ENCODE results near the gene OR6S1.

OR6S1 gene

DNA sequence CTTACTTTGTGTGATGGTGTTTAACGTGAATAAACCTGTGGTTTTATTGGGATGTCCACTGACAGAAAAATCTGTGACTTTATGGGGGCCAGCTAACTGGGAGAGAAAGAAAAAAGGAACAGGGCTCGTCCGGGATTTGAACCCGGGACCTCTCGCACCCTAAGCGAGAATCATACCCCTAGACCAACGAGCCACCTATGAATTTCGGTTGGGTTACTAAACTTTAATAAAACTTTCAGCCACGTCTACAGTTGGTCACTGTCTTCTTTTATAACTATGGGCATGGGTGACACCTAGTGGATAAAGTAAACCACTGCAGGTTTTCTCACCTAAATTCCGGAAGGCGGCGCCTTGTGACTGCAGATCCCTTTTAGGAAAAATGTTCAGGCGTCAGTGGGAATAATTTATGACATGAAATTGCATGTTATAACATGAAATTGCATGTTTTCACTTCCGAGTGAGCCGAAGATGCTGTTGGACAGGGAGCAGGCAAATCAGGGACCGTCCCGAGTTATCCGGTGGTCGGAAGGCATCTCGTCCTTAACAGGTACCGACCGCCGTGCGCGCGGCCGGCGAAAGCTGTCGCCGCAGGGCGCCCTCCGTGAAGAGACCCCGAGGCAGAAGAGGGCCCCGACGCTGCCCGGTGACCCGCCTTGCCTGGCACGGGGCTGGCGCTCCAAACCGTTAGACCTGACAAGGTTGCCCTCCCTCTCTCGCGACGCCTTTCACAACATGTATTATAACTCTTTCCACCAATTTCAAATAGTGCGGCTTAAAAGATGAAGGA, 32.1 kb downstream of the OR6S1 start (continued):
- TF ChIP-seq, protein P1, sequence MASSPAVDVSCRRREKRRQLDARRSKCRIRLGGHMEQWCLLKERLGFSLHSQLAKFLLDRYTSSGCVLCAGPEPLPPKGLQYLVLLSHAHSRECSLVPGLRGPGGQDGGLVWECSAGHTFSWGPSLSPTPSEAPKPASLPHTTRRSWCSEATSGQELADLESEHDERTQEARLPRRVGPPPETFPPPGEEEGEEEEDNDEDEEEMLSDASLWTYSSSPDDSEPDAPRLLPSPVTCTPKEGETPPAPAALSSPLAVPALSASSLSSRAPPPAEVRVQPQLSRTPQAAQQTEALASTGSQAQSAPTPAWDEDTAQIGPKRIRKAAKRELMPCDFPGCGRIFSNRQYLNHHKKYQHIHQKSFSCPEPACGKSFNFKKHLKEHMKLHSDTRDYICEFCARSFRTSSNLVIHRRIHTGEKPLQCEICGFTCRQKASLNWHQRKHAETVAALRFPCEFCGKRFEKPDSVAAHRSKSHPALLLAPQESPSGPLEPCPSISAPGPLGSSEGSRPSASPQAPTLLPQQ (tag by site-specific recombination; IDR thresholded peaks at IDR 0.05) = peak; percentile 33
- TF ChIP-seq BCL11A (tag by site-specific recombination; IDR thresholded peaks at IDR 0.05; ENCODE audit: low read depth) (no peak), ZNF121 (tag by site-specific recombination; IDR thresholded peaks at IDR 0.05) (no peak), ZNF423 (tag by site-specific recombination; IDR thresholded peaks at IDR 0.05) (no peak), ZNF596 (tag by site-specific recombination; IDR thresholded peaks at IDR 0.05) (no peak), ZNF138 (tag by site-specific recombination; IDR thresholded peaks at IDR 0.05; ENCODE audit: borderline replicate concordance) (no peak), ZNF324 (tag by site-specific recombination; IDR thresholded peaks at IDR 0.05) (no peak), PRDM1 (tag by site-specific recombination; IDR thresholded peaks at IDR 0.05) (no peak), HOXA7 (CRISPR knock-in tag; IDR thresholded peaks at IDR 0.05; ENCODE audit: borderline replicate concordance) (no peak), ZNF202 (tag by site-specific recombination; IDR thresholded peaks at IDR 0.05; ENCODE audit: borderline replicate concordance) (no peak), ZNF843 (tag by site-specific recombination; IDR thresholded peaks at IDR 0.05) (no peak), ZFHX2 (tag by site-specific recombination; conservative IDR thresholded peaks at IDR 0.05) (no peak), ZNF837 (tag by site-specific recombination; IDR thresholded peaks at IDR 0.05) (no peak), ZNF311 (tag by site-specific recombination; IDR thresholded peaks at IDR 0.05; ENCODE audit: borderline replicate concordance) (no peak), ZBTB7A (tag by site-specific recombination; IDR thresholded peaks at IDR 0.05; ENCODE audit: low read depth) (no peak), BCL11B (tag by site-specific recombination; IDR thresholded peaks at IDR 0.05; ENCODE audit: low read depth) (no peak), ZNF529 (tag by site-specific recombination; IDR thresholded peaks at IDR 0.05; ENCODE audit: insufficient replicate concordance) (no peak), ZNF776 (tag by site-specific recombination; IDR thresholded peaks at IDR 0.05; ENCODE audit: borderline replicate concordance) (no peak)
- TF ChIP-seq, protein P2, sequence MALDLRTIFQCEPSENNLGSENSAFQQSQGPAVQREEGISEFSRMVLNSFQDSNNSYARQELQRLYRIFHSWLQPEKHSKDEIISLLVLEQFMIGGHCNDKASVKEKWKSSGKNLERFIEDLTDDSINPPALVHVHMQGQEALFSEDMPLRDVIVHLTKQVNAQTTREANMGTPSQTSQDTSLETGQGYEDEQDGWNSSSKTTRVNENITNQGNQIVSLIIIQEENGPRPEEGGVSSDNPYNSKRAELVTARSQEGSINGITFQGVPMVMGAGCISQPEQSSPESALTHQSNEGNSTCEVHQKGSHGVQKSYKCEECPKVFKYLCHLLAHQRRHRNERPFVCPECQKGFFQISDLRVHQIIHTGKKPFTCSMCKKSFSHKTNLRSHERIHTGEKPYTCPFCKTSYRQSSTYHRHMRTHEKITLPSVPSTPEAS (tag by site-specific recombination; IDR thresholded peaks at IDR 0.05) = no peak
- TF ChIP-seq, protein P3, sequence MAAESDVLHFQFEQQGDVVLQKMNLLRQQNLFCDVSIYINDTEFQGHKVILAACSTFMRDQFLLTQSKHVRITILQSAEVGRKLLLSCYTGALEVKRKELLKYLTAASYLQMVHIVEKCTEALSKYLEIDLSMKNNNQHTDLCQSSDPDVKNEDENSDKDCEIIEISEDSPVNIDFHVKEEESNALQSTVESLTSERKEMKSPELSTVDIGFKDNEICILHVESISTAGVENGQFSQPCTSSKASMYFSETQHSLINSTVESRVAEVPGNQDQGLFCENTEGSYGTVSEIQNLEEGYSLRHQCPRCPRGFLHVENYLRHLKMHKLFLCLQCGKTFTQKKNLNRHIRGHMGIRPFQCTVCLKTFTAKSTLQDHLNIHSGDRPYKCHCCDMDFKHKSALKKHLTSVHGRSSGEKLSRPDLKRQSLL (tag by site-specific recombination; IDR thresholded peaks at IDR 0.05) = no peak; the same call in 1 of the 2 replicates
- TF ChIP-seq, protein P4, sequence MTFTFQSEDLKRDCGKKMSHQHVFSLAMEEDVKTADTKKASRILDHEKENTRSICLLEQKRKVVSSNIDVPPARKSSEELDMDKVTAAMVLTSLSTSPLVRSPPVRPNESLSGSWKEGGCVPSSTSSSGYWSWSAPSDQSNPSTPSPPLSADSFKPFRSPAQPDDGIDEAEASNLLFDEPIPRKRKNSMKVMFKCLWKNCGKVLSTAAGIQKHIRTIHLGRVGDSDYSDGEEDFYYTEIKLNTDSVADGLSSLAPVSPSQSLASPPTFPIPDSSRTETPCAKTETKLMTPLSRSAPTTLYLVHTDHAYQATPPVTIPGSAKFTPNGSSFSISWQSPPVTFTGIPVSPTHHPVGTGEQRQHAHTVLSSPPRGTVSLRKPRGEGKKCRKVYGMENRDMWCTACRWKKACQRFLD (tag by site-specific recombination; IDR thresholded peaks at IDR 0.05) = no peak
- TF ChIP-seq, protein P5, sequence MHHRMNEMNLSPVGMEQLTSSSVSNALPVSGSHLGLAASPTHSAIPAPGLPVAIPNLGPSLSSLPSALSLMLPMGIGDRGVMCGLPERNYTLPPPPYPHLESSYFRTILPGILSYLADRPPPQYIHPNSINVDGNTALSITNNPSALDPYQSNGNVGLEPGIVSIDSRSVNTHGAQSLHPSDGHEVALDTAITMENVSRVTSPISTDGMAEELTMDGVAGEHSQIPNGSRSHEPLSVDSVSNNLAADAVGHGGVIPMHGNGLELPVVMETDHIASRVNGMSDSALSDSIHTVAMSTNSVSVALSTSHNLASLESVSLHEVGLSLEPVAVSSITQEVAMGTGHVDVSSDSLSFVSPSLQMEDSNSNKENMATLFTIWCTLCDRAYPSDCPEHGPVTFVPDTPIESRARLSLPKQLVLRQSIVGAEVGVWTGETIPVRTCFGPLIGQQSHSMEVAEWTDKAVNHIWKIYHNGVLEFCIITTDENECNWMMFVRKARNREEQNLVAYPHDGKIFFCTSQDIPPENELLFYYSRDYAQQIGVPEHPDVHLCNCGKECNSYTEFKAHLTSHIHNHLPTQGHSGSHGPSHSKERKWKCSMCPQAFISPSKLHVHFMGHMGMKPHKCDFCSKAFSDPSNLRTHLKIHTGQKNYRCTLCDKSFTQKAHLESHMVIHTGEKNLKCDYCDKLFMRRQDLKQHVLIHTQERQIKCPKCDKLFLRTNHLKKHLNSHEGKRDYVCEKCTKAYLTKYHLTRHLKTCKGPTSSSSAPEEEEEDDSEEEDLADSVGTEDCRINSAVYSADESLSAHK (tag by site-specific recombination; IDR thresholded peaks at IDR 0.05) = no peak
- TF ChIP-seq, protein P6, sequence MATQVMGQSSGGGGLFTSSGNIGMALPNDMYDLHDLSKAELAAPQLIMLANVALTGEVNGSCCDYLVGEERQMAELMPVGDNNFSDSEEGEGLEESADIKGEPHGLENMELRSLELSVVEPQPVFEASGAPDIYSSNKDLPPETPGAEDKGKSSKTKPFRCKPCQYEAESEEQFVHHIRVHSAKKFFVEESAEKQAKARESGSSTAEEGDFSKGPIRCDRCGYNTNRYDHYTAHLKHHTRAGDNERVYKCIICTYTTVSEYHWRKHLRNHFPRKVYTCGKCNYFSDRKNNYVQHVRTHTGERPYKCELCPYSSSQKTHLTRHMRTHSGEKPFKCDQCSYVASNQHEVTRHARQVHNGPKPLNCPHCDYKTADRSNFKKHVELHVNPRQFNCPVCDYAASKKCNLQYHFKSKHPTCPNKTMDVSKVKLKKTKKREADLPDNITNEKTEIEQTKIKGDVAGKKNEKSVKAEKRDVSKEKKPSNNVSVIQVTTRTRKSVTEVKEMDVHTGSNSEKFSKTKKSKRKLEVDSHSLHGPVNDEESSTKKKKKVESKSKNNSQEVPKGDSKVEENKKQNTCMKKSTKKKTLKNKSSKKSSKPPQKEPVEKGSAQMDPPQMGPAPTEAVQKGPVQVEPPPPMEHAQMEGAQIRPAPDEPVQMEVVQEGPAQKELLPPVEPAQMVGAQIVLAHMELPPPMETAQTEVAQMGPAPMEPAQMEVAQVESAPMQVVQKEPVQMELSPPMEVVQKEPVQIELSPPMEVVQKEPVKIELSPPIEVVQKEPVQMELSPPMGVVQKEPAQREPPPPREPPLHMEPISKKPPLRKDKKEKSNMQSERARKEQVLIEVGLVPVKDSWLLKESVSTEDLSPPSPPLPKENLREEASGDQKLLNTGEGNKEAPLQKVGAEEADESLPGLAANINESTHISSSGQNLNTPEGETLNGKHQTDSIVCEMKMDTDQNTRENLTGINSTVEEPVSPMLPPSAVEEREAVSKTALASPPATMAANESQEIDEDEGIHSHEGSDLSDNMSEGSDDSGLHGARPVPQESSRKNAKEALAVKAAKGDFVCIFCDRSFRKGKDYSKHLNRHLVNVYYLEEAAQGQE (tag by site-specific recombination; IDR thresholded peaks at IDR 0.05) = no peak
- TF ChIP-seq, protein P7, sequence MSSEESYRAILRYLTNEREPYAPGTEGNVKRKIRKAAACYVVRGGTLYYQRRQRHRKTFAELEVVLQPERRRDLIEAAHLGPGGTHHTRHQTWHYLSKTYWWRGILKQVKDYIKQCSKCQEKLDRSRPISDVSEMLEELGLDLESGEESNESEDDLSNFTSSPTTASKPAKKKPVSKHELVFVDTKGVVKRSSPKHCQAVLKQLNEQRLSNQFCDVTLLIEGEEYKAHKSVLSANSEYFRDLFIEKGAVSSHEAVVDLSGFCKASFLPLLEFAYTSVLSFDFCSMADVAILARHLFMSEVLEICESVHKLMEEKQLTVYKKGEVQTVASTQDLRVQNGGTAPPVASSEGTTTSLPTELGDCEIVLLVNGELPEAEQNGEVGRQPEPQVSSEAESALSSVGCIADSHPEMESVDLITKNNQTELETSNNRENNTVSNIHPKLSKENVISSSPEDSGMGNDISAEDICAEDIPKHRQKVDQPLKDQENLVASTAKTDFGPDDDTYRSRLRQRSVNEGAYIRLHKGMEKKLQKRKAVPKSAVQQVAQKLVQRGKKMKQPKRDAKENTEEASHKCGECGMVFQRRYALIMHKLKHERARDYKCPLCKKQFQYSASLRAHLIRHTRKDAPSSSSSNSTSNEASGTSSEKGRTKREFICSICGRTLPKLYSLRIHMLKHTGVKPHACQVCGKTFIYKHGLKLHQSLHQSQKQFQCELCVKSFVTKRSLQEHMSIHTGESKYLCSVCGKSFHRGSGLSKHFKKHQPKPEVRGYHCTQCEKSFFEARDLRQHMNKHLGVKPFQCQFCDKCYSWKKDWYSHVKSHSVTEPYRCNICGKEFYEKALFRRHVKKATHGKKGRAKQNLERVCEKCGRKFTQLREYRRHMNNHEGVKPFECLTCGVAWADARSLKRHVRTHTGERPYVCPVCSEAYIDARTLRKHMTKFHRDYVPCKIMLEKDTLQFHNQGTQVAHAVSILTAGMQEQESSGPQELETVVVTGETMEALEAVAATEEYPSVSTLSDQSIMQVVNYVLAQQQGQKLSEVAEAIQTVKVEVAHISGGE (tag by site-specific recombination; conservative IDR thresholded peaks at IDR 0.05; ENCODE audit: low read depth) = no peak

Measured in HEK293 (cell line).